Measurements from ENCODE around the gene SLC35F1. TPM values are rescaled to one million over a fixed set of nuclear protein-coding genes. Genes with fewer than 3 reads are reported as not detected.

SLC35F1 gene
- total and polyA plus RNA-seq, 9 of the 15 experiments (the other 6 are each of a cell fraction or from before 2014, with no cell fraction given), result 0.03 to 0.06 TPM; not detected in 7

GRCh38 chr6:118200160-118200559 is 293.1 kb downstream of the SLC35F1 start:
- FAIRE-seq (no peak), ATAC-seq (no peak), DNase-seq (ENCODE audit: extremely low read depth in 1 of 4, low spot score in 3 of 4) (no peak)
- Histone ChIP-seq H3K4me3 (no peak overlapping the region), H3K27me3 (ENCODE audit: control insufficient read depth in 2 of 2, insufficient read depth in 2 of 2, low read length in 2 of 2) (no peaks in the 10 kb centered on the region), H4K20me1 (replicated peaks; ENCODE audit: control insufficient read depth, insufficient read depth, low read length) (no peaks in the 10 kb centered on the region), H3K79me2 (ENCODE audit: control insufficient read depth, insufficient read depth, low read length) (no peaks in the 10 kb centered on the region), H3K9me1 (ENCODE audit: control insufficient read depth, insufficient read depth, low read length) (no peaks in the 10 kb centered on the region), H3K4me1 (replicated peaks in 1 of 2; ENCODE audit: control insufficient read depth in 2 of 2, insufficient read depth in 2 of 2, low read length in 2 of 2) (no peaks in the 10 kb centered on the region), H3K4me2 (ENCODE audit: insufficient read depth, low read length) (no peak overlapping the region), H2AFZ (ENCODE audit: low read depth, low read length) (no peak overlapping the region), H3K36me3 (ENCODE audit: control insufficient read depth, insufficient read depth, low read length) (no peaks in the 10 kb centered on the region), H3K27ac (ENCODE audit: extremely low read depth, low read depth, low read length) (no peak overlapping the region), H3K9me3 (replicated peaks; ENCODE audit: control insufficient read depth, insufficient read depth, low read depth, low read length) (no peaks in the 10 kb centered on the region), H3K9ac (ENCODE audit: insufficient read depth in 1 of 2, low read depth in 2 of 2, low read length in 2 of 2) (no peak overlapping the region)
- intact Hi-C loops (cut with micrococcal nuclease) (no loop called here), in situ Hi-C loops (cut with MboI) (no loop called here)
- BruUV-seq (replicated peaks), result no TSS peak
- ChIA-PET CTCF (ENCODE audit: low intra/inter-chr PET ratio) (no interaction called here), POLR2A (interaction anchor here (0.7 kb wide), 1 partner anchor 9 kb away, joined by 3 read pairs; no protein-coding TSS in a partner anchor)
- TF ChIP-seq IFI16 (CRISPR knock-in tag; IDR thresholded peaks at IDR 0.05) (no peak), SAFB2 (IDR thresholded peaks at IDR 0.05; ENCODE audit: borderline replicate concordance, low read depth, low read length, severe bottlenecking) (no peak), ZNF830 (CRISPR knock-in tag; IDR thresholded peaks at IDR 0.05) (no peak), ZNF324 (CRISPR knock-in tag; IDR thresholded peaks at IDR 0.05) (no peak), FOXP1 (CRISPR knock-in tag; IDR thresholded peaks at IDR 0.05) (no peak), NR2C1 (IDR thresholded peaks at IDR 0.05) (no peak), NR2C1 (tag; IDR thresholded peaks at IDR 0.05) (no peak), GATAD2B (IDR thresholded peaks at IDR 0.05; ENCODE audit: borderline replicate concordance) (no peak), SRSF9 (IDR thresholded peaks at IDR 0.05; ENCODE audit: borderline replicate concordance, low read depth, low read length) (no peak), JUN (IDR thresholded peaks at IDR 0.05; ENCODE audit: borderline replicate concordance, low read depth, low read length) (no peak), JUN (CRISPR knock-in tag; IDR thresholded peaks at IDR 0.05; ENCODE audit: borderline replicate concordance) (no peak), LARP7 (IDR thresholded peaks at IDR 0.05) (no peak), PATZ1 (CRISPR knock-in tag; IDR thresholded peaks at IDR 0.05; ENCODE audit: borderline replicate concordance) (no peak), VEZF1 (CRISPR knock-in tag; IDR thresholded peaks at IDR 0.05) (no peak), NCOA4 (IDR thresholded peaks at IDR 0.05; ENCODE audit: partially characterized antibody) (no peak), HNRNPK (IDR thresholded peaks at IDR 0.05; ENCODE audit: low read depth, low read length, poor library complexity, severe bottlenecking) (no peak), ZBTB8A (IDR thresholded peaks at IDR 0.05; ENCODE audit: partially characterized antibody) (no peak), EHMT2 (IDR thresholded peaks at IDR 0.05) (no peak)
- 0% methylated on average over 1 of the region's 1 CpG for WGBS (ENCODE audit: insufficient coverage, low coverage, missing lambda C conversion rate)
